ENCODE data around the gene MALL. TPM values are rescaled to one million over a fixed set of nuclear protein-coding genes. Genes with fewer than 3 reads are reported as not detected.
"Not testable (repeated sequence)": the region's sequence is repeated elsewhere in the genome, so short reads cannot be mapped to it uniquely, and the experiment has no call there.

MALL gene
- total RNA-seq, 2 experiments from 2014 or later, result not detected

- H3K4me3 Mint-ChIP-seq; H3K9me3 Mint-ChIP-seq (ENCODE audit: low read depth); ATAC-seq; DNase-seq; H3K27me3 Mint-ChIP-seq; H3K27ac Mint-ChIP-seq; H3K4me1 Mint-ChIP-seq; H3K36me3 Mint-ChIP-seq; CTCF ChIA-PET: not testable (repeated sequence)
Measured at GRCh38 chr2:110059694-110060358, 55.8 kb downstream of the MALL start.

GRCh38 chr2:110059009-110059693, 56.5 kb downstream of the MALL start:
- H3K27ac Mint-ChIP-seq; DNase-seq; H3K9me3 Mint-ChIP-seq (ENCODE audit: low read depth); H3K4me3 Mint-ChIP-seq; CTCF ChIA-PET; ATAC-seq; H3K27me3 Mint-ChIP-seq; H3K36me3 Mint-ChIP-seq; H3K4me1 Mint-ChIP-seq: not testable (repeated sequence)

- ATAC-seq; DNase-seq; H3K9me3 Mint-ChIP-seq (ENCODE audit: low read depth); H3K4me1 Mint-ChIP-seq; H3K36me3 Mint-ChIP-seq; CTCF ChIA-PET; H3K27me3 Mint-ChIP-seq; H3K4me3 Mint-ChIP-seq; H3K27ac Mint-ChIP-seq: not testable (repeated sequence)
Measured at GRCh38 chr2:110058034-110058433, 57.6 kb downstream of the MALL start.

- H3K27ac Mint-ChIP-seq; ATAC-seq; H3K4me1 Mint-ChIP-seq; H3K36me3 Mint-ChIP-seq; H3K4me3 Mint-ChIP-seq; H3K9me3 Mint-ChIP-seq (ENCODE audit: low read depth); CTCF ChIA-PET; DNase-seq; H3K27me3 Mint-ChIP-seq: not testable (repeated sequence)
Measured at GRCh38 chr2:110055819-110056408, 59.7 kb downstream of the MALL start.

- H3K27ac Mint-ChIP-seq; H3K36me3 Mint-ChIP-seq; H3K9me3 Mint-ChIP-seq (ENCODE audit: low read depth); DNase-seq; H3K4me3 Mint-ChIP-seq; H3K4me1 Mint-ChIP-seq; CTCF ChIA-PET; ATAC-seq; H3K27me3 Mint-ChIP-seq: not testable (repeated sequence)
Measured at GRCh38 chr2:110054521-110055407, 60.9 kb downstream of the MALL start.

GRCh38 chr2:110053688-110054087, 61.9 kb downstream of the MALL start:
- DNase-seq; H3K36me3 Mint-ChIP-seq; H3K4me3 Mint-ChIP-seq; H3K4me1 Mint-ChIP-seq; H3K27ac Mint-ChIP-seq; H3K9me3 Mint-ChIP-seq (ENCODE audit: low read depth); CTCF ChIA-PET; H3K27me3 Mint-ChIP-seq: not testable (repeated sequence)
- ATAC-seq, result peak; percentile 72

- H3K9me3 Mint-ChIP-seq (ENCODE audit: low read depth); H3K4me1 Mint-ChIP-seq; H3K4me3 Mint-ChIP-seq; H3K27me3 Mint-ChIP-seq; H3K36me3 Mint-ChIP-seq; CTCF ChIA-PET; H3K27ac Mint-ChIP-seq; ATAC-seq; DNase-seq: not testable (repeated sequence)
Measured at GRCh38 chr2:110052166-110052565, 63.5 kb downstream of the MALL start.

- H3K4me1 Mint-ChIP-seq; H3K36me3 Mint-ChIP-seq; CTCF ChIA-PET; H3K4me3 Mint-ChIP-seq; H3K9me3 Mint-ChIP-seq (ENCODE audit: low read depth); ATAC-seq; DNase-seq; H3K27me3 Mint-ChIP-seq; H3K27ac Mint-ChIP-seq: not testable (repeated sequence)
Measured at GRCh38 chr2:110050222-110050621, 65.4 kb downstream of the MALL start.

- H3K4me1 Mint-ChIP-seq; ATAC-seq; H3K4me3 Mint-ChIP-seq; H3K9me3 Mint-ChIP-seq (ENCODE audit: low read depth); CTCF ChIA-PET; H3K27ac Mint-ChIP-seq; H3K36me3 Mint-ChIP-seq; H3K27me3 Mint-ChIP-seq; DNase-seq: not testable (repeated sequence)
Measured at GRCh38 chr2:110049769-110050168, 65.9 kb downstream of the MALL start.

- ATAC-seq, CTCF ChIA-PET, H3K36me3 Mint-ChIP-seq: not testable (repeated sequence)
Measured at GRCh38 chr2:110048255-110049197, 67.1 kb downstream of the MALL start.

GRCh38 chr2:110047225-110047624, 68.4 kb downstream of the MALL start:
- H3K4me3 Mint-ChIP-seq; CTCF ChIA-PET; H3K4me1 Mint-ChIP-seq; DNase-seq; ATAC-seq; H3K9me3 Mint-ChIP-seq (ENCODE audit: low read depth); H3K27me3 Mint-ChIP-seq; H3K27ac Mint-ChIP-seq; H3K36me3 Mint-ChIP-seq: not testable (repeated sequence)

More at GRCh38 chr2:110048255-110049197, 67.1 kb downstream of the MALL start:
- H3K4me3 Mint-ChIP-seq; H3K27ac Mint-ChIP-seq; H3K27me3 Mint-ChIP-seq; H3K4me1 Mint-ChIP-seq; H3K9me3 Mint-ChIP-seq (ENCODE audit: low read depth): not testable (repeated sequence)
- peak; percentile 35 for DNase-seq

- ATAC-seq, result not testable (repeated sequence)
Measured at GRCh38 chr2:110041941-110042660, 73.5 kb downstream of the MALL start.

More at GRCh38 chr2:110041941-110042660, 73.5 kb downstream of the MALL start:
- DNase-seq; H3K4me3 Mint-ChIP-seq; H3K36me3 Mint-ChIP-seq; H3K9me3 Mint-ChIP-seq (ENCODE audit: low read depth); H3K27me3 Mint-ChIP-seq; CTCF ChIA-PET; H3K4me1 Mint-ChIP-seq; H3K27ac Mint-ChIP-seq: not testable (repeated sequence)

Measured in activated CD8-positive, alpha-beta memory T cell treated with anti-CD3 and anti-CD28 coated beads, Interleukin-2, amount 10 ng/mL, durations not matched to agents 7 days and 5 days (primary cell).